Stromal cell of bone marrow (primary cell): ENCODE data around the gene SMIM28.
A peak's percentile ranks its signal among the peaks of the same experiment; 100 is the strongest.

Experiments
- DNase-seq: peaks from one replicate; pipeline ENCODE4 v3.0.0-alpha.2; 2012; ENCODE audit warnings: low read depth

The SMIM28 gene

DNA sequence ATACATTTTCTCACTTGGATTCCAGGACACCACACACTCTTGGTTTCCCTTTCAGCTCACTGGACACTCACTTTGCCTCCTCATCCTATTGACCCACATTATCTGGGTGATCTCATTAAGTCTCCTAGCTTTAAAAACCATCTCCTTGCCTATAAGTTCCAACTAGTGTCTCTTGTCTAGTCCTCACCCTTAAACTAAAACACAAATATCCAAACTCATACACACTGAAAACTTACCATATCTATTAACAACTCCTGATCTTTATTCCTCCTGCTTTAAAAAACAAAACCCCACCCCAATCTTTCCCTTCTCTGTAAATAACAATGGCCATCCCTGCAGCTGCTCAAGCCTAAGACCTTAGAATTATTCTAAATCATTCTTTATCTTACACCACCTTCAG is 3.5 kb upstream of the SMIM28 start:
- no peak for DNase-seq

DNA sequence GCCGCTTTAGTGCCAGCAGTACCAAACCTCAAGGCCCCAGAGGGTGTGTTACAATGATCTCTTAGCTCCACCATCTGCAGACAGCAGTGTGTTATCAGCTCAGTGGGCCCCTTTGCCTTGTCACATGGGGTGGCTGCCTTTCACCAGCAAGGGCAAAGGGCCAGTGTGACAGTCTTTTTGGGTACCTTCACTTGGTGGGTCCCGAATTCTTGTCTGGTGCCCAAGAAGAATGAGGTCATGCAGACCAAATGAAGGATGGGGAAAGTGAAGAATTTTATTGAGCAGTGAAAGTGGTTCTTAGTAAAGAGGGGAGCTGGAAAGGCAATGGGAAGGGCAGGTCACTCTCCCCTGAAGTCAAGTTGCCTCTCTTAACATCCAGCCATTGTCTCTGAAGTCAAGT is 2.9 kb upstream of the SMIM28 start:
- no peak for DNase-seq

DNA sequence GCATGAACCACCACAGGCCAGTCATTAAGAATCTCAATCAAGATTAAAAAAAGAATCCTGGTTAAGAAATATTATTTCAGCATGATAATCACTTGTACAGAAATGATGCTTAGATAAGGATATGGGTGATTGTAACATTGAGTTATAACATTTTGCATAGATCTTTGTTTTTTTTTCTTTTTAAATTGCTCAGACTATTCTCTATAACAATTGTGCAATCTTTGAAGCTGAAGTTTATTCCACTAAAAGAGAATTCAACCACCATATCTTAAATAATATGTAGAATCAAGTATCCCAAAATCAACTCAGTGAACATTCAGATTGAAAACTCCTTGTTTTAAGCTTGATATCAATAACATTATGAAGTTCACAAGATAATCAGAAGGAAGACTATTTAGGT is 663 bp upstream of the SMIM28 start:
- DNase-seq = no peak

DNA sequence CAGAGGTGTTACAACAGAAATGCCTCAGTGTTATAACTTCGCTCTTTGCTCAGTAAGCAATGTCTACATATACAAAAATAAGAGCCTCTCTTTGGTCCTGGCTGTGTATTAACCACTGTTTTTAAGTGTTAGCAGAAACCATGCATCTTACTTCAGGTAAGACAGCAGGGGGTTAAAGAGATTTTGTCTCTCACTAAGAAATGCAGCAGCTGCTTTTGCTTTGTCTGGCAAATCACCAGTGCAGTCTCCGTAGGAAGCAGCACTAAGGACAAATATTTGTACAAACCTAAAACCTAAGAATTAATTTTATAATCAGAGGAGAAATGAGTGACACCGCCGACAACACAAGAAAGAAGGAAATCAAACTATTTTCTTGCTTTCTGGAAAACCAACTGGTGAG is 758 bp downstream of the SMIM28 start:
- no peak for DNase-seq

DNA sequence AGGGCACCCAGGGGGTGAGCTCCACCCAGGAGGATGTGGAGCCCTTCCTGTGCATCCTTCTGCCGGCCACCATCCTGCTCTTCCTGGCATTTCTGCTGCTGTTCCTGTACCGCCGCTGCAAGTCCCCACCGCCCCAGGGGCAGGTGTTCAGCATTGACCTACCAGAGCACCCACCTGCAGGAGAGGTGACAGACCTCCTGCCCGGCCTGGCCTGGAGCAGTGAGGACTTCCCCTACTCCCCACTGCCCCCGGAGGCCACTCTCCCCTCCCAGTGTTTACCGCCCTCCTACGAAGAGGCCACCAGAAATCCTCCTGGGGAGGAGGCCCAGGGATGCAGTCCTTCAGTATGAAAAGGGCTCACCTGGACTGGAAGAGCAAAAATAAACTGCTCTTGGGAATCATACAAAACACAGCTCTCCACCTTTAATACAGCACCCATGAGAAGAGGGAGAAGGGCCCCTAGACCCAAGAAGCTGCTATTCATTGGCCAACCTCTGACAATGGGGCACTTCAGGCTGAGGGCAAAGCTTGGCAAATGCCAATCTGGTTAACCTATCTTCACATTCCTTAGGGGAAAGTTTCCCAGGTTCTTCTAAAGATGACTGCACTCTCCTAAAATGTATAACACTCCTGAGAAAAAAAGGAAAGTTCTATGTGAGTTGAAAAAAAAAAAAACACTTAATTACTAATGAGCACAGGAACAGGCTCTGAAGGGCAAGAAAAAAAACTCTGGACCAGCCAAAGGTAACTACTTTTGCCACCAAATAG is 5.0 kb downstream of the SMIM28 start:
- no peak for DNase-seq

DNA sequence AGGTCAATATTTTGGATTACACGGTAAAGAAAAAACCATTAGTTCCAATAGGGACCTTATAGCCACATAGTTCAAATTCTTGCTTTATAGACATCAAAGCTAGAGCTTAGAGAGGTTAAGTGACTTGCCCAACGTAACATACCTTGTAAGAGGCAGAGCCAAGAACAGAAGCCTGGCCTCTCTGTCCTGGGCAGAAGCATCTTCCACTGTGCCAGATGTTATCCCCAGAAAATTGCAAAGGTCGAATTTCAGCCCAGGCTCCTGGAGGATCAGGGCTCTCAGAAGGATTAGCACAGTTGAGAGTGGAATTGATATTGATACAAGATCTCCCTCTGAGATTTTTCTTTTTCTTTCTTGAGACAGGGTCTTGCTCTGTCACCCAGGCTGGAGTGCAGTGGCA is 6.1 kb downstream of the SMIM28 start:
- no peak for DNase-seq

DNA sequence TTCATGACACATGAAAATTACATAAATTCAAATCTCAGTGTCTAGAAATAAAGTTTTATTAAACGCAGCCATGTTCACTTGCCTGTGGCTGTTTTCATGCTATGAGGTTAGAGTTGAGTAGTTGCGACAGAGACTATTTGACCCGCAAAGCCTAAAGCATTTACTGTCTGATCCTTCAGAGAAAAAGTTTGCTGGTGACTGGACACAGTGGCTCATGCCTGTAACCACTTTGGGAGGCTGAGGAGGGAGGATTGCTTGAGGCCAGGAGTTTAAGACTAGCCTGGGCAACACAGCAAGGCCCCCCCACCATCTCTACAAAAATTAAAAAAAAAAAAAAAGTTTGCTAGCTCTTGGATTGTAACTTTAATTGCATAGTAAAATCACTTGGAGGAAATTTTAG is 9.2 kb downstream of the SMIM28 start:
- DNase-seq = no peak

DNA sequence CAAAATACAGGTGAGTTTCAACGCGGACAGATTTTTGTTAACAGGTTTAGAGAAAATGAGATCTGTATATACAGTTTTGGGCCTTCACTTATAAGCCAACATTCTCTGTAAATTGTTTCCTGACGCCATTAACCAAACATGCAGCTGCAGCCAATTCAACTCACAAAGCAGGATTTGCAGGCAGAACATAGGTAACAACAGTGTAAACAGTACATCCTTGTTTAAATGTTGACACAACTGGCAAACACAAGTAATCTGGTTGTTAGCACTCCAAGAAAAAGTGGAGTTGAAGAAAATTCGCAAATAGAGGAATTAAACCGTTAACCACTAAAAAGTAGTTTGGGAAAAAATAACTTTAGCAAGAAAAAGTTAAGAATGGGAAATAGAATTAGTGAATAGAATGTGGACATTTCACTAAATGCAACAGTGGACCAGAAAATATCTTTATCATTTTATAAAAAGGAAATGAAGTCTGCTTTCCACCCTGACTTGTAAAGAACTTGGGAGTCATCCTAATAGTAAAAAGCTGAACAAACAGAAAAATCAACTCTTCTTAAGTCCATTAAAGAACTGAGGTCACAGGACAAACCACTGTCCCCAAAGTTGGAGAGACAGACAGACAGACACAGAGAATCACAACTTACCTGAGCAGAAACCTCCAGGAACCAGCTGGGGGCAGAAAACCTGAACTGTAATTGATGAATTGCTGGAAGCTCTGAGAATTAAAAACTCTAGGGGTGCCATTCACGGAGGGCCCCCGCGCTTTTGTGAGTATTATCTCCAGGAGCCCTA is 10.1 kb downstream of the SMIM28 start:
- no peak for DNase-seq

DNA sequence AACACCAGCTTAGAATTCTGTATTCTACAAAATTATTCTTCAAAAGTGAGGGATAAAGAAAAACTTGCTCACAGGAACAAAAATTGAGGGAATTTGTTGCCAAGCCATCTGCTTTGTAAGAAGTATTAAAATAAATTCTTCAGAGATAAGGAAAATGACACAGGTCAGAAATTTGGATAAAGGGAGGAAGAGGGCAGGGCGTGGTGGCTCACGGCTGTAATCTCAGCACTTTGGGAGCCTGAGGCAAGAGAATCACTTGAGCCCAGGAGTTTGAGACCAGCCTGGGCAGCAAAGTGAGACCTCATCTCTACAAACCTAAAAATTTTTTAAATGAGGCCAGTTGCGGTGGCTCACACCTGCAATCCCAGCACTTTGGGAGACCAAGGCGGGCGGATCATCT is 11.8 kb downstream of the SMIM28 start:
- DNase-seq = no peak

DNA sequence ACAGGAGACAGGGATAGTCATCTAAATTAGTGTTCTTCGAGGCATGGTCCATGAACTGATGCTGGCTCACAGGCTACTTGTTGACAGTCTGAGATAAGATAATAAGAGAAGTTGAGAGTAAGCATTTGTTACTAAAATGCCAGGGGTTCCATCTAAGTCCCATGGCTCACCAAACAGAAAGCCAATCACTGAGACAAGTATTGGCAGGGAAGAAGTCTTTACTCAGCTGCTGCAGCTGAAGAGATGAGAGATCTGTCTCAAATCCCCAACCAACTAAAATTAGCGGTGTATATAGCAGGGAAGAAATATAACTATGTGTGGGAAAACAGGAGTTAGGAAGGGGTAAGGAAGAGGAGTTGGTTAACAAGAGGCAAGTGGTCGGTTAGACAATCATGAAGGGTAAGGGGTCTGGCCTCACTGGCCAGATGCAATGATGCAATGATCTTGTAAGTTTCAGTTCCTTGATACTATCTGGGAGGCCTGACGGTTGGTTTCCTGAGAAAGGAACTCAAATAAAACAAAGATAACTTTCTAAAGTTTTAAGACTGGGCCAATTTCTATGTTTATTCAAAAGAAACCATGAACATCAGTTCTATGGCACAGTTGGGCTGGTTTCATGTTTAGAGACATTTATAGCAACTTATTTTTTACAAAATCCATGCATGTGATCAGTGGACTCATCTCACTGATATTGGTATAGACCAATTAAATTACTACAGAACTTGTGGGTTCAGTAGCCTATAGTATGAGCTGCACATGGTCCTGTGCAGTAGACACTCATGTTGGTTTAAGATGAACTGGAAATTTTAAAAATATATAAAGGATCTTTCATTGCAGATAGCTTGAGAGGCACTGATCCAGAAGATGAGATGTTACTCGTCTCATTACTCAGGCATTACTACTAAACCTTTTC is 16.4 kb downstream of the SMIM28 start:
- DNase-seq = no peak

DNA sequence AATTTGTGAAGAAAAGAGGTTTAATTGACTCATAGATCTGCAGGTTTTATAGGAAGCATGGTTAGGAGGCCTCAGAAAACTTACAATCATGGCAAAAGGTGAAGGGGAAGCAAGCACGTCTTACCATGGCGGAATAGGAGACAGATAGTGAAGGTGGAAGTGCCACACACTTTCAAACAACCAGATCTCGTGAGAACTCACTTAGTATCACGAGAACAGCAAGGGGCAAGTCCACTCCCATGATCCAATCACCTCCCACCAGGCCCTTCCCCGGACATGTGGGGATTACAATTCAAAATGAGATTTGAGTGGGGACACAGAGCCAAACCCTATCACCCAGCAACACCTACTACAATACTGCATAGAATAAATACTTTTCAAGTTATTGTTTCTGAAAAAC is 19.0 kb downstream of the SMIM28 start:
- no peak for DNase-seq

DNA sequence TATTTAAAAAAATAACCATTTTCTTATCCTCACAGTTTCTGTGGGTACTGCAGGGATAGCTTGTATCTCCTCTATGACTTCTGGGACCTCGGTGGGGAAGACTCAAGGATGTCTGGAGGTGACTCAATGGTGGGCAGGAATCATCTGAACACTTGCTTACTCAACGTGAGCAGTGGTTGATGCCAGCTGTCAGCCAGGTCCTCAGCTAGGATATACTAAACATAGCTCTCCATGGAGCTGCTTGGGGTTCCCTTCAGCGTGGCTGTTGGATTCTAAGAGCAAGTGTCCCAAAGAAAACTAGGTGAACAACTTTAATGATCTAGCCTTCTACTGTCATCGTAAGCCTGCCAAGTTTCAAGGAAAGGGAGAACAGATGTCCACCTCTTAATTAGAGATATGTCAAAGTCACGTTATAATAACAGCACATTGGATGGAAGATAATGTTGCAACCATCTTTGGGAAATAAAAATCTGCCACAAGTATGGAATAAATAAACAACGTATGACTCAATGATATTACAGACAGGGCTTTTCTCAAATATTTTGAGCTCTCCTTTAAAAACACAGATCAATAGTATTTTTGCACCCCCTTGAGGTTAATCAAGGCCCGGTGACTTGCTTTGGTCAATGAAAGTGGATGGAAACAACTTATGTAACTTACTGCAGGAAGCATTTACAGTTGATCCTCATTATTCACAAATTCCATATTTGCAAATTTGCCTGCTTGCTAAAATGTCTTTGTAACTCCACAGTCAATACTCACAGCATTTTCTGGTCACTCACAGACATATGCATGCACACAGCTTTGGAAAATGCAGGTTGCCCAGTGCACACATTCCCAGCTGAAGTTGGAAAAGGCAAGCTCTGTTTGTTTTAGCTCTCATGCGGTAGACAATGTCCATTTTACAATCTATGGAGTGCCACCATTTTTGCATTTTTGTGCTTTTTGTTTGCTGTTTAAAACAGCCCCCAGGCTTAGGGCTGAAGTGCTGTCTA is 19.7 kb downstream of the SMIM28 start:
- no peak for DNase-seq

DNA sequence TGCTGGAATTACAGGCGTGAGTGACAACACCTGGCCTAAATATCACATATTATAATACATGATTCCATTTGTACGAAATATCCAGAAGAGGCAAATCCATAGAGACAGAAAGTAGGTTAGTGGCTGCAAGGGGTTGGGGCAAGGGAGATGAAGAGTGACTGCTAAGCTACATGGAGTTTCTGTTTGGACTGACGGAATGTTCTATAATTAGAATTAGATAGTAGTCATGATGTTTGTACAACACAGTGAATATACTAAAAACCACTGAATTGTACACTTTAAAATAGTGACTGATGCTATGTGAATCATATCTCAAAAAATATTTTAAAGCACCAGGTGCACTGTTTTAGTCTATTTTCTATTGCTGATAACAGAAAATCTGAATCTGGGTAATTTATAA is 22.6 kb downstream of the SMIM28 start:
- DNase-seq = no peak

DNA sequence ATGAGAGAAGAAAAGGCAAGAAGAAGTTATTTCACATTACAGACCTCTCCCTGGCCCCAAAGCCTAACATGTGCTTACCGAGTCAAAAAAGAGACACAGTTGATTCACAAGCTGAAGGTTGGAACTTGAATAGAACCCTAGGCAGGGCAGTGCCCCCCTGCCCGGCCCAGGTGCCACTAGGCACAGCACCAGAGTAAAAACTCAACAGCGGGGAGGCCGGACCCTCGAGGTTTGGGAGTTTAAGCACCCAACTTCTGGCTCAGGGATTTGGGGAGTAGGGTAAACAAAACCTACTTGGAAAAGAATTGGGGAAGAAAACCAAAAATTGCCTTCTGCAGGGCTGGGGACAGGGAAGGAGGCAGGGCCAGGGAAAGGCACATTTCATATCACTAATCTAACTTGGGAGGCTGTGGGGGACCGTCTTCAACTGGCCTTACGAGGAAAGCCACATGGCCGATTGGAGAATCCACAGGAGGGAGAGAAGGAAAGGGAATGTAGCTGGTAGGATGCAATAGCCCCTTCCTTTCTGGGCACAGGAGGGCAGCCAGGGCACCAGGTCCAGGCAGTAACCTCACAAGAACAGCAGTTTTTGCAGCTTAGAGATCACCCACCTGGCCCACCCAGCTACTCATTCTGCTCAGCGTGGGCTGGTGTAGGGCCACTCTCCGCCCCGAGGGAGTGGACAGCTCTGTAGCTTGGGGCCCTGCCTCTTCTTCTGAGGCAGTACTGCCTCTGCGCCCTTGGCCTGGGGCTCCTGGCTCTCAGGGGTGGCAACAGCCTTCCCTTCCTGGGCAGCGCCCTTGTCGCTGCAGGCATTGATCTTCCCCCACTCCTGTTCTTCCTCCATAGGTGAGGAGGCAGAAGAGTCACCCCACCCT is 24.5 kb downstream of the SMIM28 start:
- DNase-seq = no peak

DNA sequence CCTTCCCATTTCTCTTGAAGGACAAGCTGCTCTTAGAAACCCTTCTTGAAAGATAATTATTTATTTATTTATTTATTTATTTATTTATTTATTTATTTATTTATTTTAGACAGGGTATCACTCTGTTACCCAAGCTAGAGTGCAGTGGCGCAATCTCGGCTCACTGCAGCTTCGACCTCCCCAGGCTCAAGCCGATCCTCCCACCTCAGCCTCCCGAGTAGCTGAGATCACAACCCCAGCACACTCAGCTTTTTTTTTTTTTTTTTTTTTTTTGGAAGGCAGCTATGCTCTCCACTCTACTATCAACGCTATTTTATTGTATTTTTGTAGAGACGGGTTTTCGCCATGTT is 25.1 kb downstream of the SMIM28 start:
- no peak for DNase-seq

DNA sequence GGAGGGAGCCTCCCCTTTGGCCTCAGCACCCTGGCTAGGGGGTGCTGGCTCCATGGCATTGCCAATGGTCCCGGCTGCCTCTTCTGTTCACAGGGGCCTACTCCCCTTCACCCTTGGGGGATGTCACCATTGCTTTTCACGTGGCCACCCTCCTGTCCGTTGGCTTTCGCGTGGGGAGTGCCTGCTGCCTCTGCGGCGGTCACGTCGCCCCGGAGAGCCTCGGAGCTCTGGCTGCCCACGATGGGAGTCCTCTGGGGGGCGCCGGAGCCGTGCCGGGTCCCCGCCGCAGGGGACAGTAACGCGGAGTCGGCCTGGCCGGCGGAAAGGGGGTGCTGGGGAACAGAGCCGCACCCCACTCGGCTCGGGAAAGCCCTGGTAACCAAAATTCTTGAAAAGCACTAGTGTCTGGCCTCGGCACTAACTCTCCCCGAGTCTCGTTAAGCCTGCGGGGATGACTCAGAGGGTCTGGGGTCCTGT is 25.7 kb downstream of the SMIM28 start:
- DNase-seq = no peak

DNA sequence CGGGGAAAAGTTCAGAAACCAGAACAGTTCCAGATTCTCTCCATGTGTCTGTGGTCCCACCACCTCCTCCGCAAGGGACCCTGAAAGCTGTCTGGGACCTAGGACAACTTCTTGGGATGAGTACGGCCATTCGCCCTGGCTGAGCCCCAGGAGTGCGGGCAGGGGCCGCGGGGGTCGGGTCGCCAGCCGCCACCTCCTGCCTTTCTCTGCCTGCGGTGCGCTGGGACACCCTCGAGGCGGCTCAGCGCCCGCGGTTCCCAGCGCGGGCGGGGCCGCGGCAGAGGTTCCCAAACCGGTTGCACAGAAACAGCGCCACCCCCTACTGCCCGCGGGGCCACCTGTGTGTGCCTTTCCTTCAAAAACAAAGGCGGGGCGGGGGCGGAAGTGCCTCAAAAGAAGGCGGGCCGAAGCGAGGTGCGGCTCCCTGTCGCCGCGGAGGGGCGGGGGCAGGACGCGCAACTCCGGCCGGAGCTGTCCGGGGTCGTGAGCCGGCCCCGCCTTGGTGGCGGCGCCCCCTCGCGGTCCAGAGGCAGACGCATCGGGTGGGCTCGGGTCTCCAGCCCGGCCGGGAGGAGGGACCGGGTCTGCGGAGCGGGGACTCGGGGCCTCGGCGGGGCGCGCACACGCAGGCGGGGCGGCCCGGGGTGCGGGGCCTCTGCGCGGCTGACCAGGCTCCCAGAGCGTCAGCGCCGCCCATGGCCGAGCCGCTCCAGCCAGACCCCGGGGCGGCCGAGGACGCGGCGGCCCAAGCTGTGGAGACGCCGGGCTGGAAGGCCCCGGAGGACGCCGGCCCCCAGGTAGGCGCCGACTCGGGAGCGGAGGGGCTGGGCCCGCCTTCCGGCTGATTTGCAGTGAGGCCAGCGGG is 26.3 kb downstream of the SMIM28 start, which contains the start of gene HEBP2:
Gene HEBP2, plus strand, starts transcription at position 423 of the 865 bp plus-strand sequence. Its CDS starts 273 bp downstream, at position 696.
- DNase-seq = peak; percentile 52

DNA sequence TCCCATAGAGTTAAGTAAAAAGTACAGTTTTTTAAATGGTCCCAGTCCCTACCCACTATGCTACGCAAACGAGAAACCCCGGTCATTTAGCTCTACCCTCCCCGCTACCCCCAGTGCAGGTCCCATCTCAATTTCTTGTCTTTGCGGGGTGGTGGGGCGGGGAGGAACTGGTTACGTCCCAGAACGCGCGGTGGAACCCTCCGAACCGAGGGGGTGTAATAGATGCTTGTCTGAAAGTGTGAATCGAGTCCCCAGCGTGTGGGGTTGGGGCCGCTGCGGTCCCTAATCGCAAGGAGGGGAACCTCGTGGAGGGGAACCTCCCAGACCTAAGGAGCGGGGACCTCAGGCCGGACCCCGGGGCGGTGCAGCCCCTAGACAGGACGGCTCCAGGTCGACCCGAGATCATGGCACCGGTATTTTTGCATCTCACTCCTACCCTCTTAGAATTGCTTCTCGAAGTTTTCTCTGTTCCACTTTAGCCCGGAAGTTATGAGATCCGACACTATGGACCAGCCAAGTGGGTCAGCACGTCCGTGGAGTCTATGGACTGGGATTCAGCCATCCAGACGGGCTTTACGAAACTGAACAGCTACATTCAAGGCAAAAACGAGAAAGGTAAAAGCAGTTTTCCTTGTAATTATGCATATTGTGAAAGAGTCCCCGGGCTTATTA is 27.1 kb downstream of the SMIM28 start:
- DNase-seq = no peak
